Central memory CD8-positive, alpha-beta T cell (primary cell): ENCODE data around the gene CCDC107.

Experiments
- ATAC-seq: fragments of 150-1000 bp; cut with Tn5 transposase; replicated peaks from 2 replicates; pipeline ENCODE4 v1.10.0; 2022; ENCODE audit warnings: mild to moderate bottlenecking, moderate FRiP score, moderate number of reproducible peaks; ENCODE audit not compliant: poor library complexity, severe bottlenecking; ENCODE audit errors: extremely low read depth
- DNase-seq, 2 donors: peaks; one replicate each; pipeline ENCODE4 v3.0.0; 2021; ENCODE audit warnings: low spot score in 2 of 2
- H3K27ac Mint-ChIP-seq: one replicate; pipeline ENCODE4 v1.8.0; 2022; ENCODE audit warnings: low read depth, mild to moderate bottlenecking, moderate library complexity, mixed read lengths
- H3K27me3 Mint-ChIP-seq: one replicate; pipeline ENCODE4 v1.8.0; 2022; ENCODE audit warnings: mixed read lengths
- H3K36me3 Mint-ChIP-seq: one replicate; pipeline ENCODE4 v1.8.0; 2022; ENCODE audit warnings: mild to moderate bottlenecking, moderate library complexity, mixed read lengths; ENCODE audit not compliant: insufficient read depth
- H3K4me1 Mint-ChIP-seq: one replicate; pipeline ENCODE4 v1.8.0; 2022; ENCODE audit warnings: mixed read lengths
- H3K4me3 Mint-ChIP-seq: one replicate; pipeline ENCODE4 v1.8.0; 2022; ENCODE audit warnings: mild to moderate bottlenecking, moderate library complexity, mixed read lengths
- H3K9me3 Mint-ChIP-seq: one replicate; pipeline ENCODE4 v1.8.0; 2022; ENCODE audit warnings: mixed read lengths

CCDC107 gene

GRCh38 chr9:35673132-35674024 is 15.3 kb downstream of the CCDC107 start, which contains the start of gene CA9:
TSS of gene CA9 (plus strand) at chr9:35673928. CDS start at chr9:35673960, 32 bp downstream.
- DNase-seq (no peak), ATAC-seq (no peak)

GRCh38 chr9:35674025-35674361 is 15.9 kb downstream of the CCDC107 start:
- peaks cover 2% of the 10 kb centered on the region for H3K36me3 Mint-ChIP-seq
- no peak for DNase-seq
- ATAC-seq, result no peak
- H3K4me1 Mint-ChIP-seq, result peaks cover 5% of the 10 kb centered on the region
- H3K4me3 Mint-ChIP-seq, result peak overlapping the region; percentile 45
- peaks cover 21% of the 10 kb centered on the region for H3K27me3 Mint-ChIP-seq
- H3K9me3 Mint-ChIP-seq, result no peaks in the 10 kb centered on the region
- H3K27ac Mint-ChIP-seq, result no peak overlapping the region

More at GRCh38 chr9:35673132-35674024, 15.3 kb downstream of the CCDC107 start, which contains the start of gene CA9:
- H3K4me1 Mint-ChIP-seq, result peaks cover 5% of the 10 kb centered on the region
- peak within 1 kb of the TSS; percentile 45 for H3K4me3 Mint-ChIP-seq
- peaks cover 21% of the 10 kb centered on the region for H3K27me3 Mint-ChIP-seq
- H3K27ac Mint-ChIP-seq, result no peak within 1 kb of the TSS
- H3K9me3 Mint-ChIP-seq, result no peaks in the 10 kb centered on the region
- H3K36me3 Mint-ChIP-seq, result peaks cover 2% of the 10 kb centered on the region

- Mint-ChIP-seq H3K4me3 (peak overlapping the region; percentile 69), H3K4me1 (peaks cover 5% of the 10 kb centered on the region), H3K27ac (no peak overlapping the region), H3K36me3 (peaks cover 2% of the 10 kb centered on the region), H3K9me3 (no peaks in the 10 kb centered on the region), H3K27me3 (peaks cover 21% of the 10 kb centered on the region)
- no peak for ATAC-seq
- no peak for DNase-seq
Observed at GRCh38 chr9:35675204-35675603, 17.1 kb downstream of the CCDC107 start.

GRCh38 chr9:35675732-35676392 is 17.8 kb downstream of the CCDC107 start:
- peak overlapping the region; percentile 69 for H3K4me3 Mint-ChIP-seq
- peaks cover 21% of the 10 kb centered on the region for H3K27me3 Mint-ChIP-seq
- H3K36me3 Mint-ChIP-seq, result peaks cover 2% of the 10 kb centered on the region
- no peaks in the 10 kb centered on the region for H3K9me3 Mint-ChIP-seq
- ATAC-seq (no peak), DNase-seq (no peak)
- peaks cover 5% of the 10 kb centered on the region for H3K4me1 Mint-ChIP-seq
- H3K27ac Mint-ChIP-seq, result no peak overlapping the region

- no peak for DNase-seq
- no peak overlapping the region for H3K27ac Mint-ChIP-seq
- H3K4me1 Mint-ChIP-seq, result peaks cover 5% of the 10 kb centered on the region
- peaks cover 2% of the 10 kb centered on the region for H3K36me3 Mint-ChIP-seq
- H3K27me3 Mint-ChIP-seq, result peaks cover 19% of the 10 kb centered on the region
- no peak for ATAC-seq
- H3K9me3 Mint-ChIP-seq, result no peaks in the 10 kb centered on the region
- H3K4me3 Mint-ChIP-seq, result no peak overlapping the region
Observed at GRCh38 chr9:35679091-35679490, 21.0 kb downstream of the CCDC107 start.

GRCh38 chr9:35679766-35680330 is 21.8 kb downstream of the CCDC107 start:
- ATAC-seq (no peak), DNase-seq (no peak)
- H3K27ac Mint-ChIP-seq, result no peak overlapping the region
- H3K27me3 Mint-ChIP-seq, result peaks cover 12% of the 10 kb centered on the region
- peaks cover 5% of the 10 kb centered on the region for H3K4me1 Mint-ChIP-seq
- peaks cover 2% of the 10 kb centered on the region for H3K36me3 Mint-ChIP-seq
- no peaks in the 10 kb centered on the region for H3K9me3 Mint-ChIP-seq
- H3K4me3 Mint-ChIP-seq, result no peak overlapping the region

GRCh38 chr9:35680331-35681105 is 22.4 kb downstream of the CCDC107 start:
- H3K36me3 Mint-ChIP-seq, result peaks cover 2% of the 10 kb centered on the region
- no peak overlapping the region for H3K4me3 Mint-ChIP-seq
- H3K27ac Mint-ChIP-seq, result no peak overlapping the region
- no peak for DNase-seq
- H3K9me3 Mint-ChIP-seq, result no peaks in the 10 kb centered on the region
- no peak for ATAC-seq
- H3K27me3 Mint-ChIP-seq, result peaks cover 9% of the 10 kb centered on the region
- H3K4me1 Mint-ChIP-seq, result peaks cover 5% of the 10 kb centered on the region

GRCh38 chr9:35681341-35682002 is 23.4 kb downstream of the CCDC107 start:
- Mint-ChIP-seq H3K27ac (no peak overlapping the region), H3K27me3 (peaks cover 3% of the 10 kb centered on the region)

GRCh38 chr9:35682051-35682450 is 24.0 kb downstream of the CCDC107 start:
- H3K27me3 Mint-ChIP-seq, result no peaks in the 10 kb centered on the region
- no peaks in the 10 kb centered on the region for H3K4me1 Mint-ChIP-seq
- H3K4me3 Mint-ChIP-seq, result no peak overlapping the region
- H3K36me3 Mint-ChIP-seq, result peaks cover 4% of the 10 kb centered on the region
- ATAC-seq (no peak), DNase-seq (no peak)
- H3K9me3 Mint-ChIP-seq, result no peaks in the 10 kb centered on the region
- no peak overlapping the region for H3K27ac Mint-ChIP-seq

More at GRCh38 chr9:35681341-35682002, 23.4 kb downstream of the CCDC107 start:
- no peaks in the 10 kb centered on the region for H3K9me3 Mint-ChIP-seq
- ATAC-seq, result no peak
- H3K4me1 Mint-ChIP-seq, result peaks cover 1% of the 10 kb centered on the region
- no peak overlapping the region for H3K4me3 Mint-ChIP-seq
- H3K36me3 Mint-ChIP-seq, result peaks cover 6% of the 10 kb centered on the region
- no peak for DNase-seq

GRCh38 chr9:35682520-35683315 is 24.6 kb downstream of the CCDC107 start:
- H3K9me3 Mint-ChIP-seq, result no peaks in the 10 kb centered on the region
- no peak for ATAC-seq
- H3K36me3 Mint-ChIP-seq, result peaks cover 4% of the 10 kb centered on the region
- no peaks in the 10 kb centered on the region for H3K27me3 Mint-ChIP-seq
- H3K4me1 Mint-ChIP-seq, result no peaks in the 10 kb centered on the region
- DNase-seq, result no peak
- H3K27ac Mint-ChIP-seq, result no peak overlapping the region
- H3K4me3 Mint-ChIP-seq, result no peak overlapping the region

GRCh38 chr9:35683323-35683722 is 25.2 kb downstream of the CCDC107 start:
- no peak for ATAC-seq
- peaks cover 4% of the 10 kb centered on the region for H3K36me3 Mint-ChIP-seq

More at GRCh38 chr9:35683323-35683722, 25.2 kb downstream of the CCDC107 start:
- no peaks in the 10 kb centered on the region for H3K4me1 Mint-ChIP-seq
- no peak overlapping the region for H3K4me3 Mint-ChIP-seq
- H3K27ac Mint-ChIP-seq, result no peak overlapping the region
- no peaks in the 10 kb centered on the region for H3K9me3 Mint-ChIP-seq
- no peaks in the 10 kb centered on the region for H3K27me3 Mint-ChIP-seq
- no peak for DNase-seq
